HG03025 (cell line): ENCODE data around the gene OR2B2.

Experiments used
- ATAC-seq: cut with Tn5 transposase; IDR thresholded peaks from one replicate; pipeline ENCODE4 v1.9.1; 2021; ENCODE audit warnings: mild to moderate bottlenecking, moderate library complexity; ENCODE audit not compliant: unreplicated experiment, low FRiP score

OR2B2 gene

GRCh38 chr6:27868311-27868710 lies 43.9 kb downstream of the OR2B2 start:
- no peak for ATAC-seq

DNA sequence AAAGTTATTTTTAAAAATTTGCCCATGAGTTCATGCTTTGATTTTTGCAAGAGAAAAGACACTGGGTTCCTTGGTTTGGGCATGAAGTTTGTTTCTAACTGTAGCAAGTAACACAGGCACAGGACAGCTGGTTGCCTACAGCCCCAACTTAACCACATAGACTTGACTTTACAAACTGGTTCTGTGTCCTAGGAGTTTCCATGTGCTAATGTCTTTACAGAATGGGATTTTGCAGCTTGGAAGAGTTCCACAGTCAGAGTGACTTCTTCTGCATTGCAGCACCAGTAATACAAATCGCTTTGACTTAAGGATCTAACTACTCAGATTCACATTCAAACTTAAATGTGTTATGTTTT lies 44.3 kb downstream of the OR2B2 start:
- ATAC-seq, result no peak

GRCh38 chr6:27867051-27867944 lies 44.9 kb downstream of the OR2B2 start:
- peak; percentile 27 for ATAC-seq

GRCh38 chr6:27866357-27867050 lies 45.7 kb downstream of the OR2B2 start:
- peak; percentile 13 for ATAC-seq

GRCh38 chr6:27865850-27866356 lies 46.3 kb downstream of the OR2B2 start:
- no peak for ATAC-seq

DNA sequence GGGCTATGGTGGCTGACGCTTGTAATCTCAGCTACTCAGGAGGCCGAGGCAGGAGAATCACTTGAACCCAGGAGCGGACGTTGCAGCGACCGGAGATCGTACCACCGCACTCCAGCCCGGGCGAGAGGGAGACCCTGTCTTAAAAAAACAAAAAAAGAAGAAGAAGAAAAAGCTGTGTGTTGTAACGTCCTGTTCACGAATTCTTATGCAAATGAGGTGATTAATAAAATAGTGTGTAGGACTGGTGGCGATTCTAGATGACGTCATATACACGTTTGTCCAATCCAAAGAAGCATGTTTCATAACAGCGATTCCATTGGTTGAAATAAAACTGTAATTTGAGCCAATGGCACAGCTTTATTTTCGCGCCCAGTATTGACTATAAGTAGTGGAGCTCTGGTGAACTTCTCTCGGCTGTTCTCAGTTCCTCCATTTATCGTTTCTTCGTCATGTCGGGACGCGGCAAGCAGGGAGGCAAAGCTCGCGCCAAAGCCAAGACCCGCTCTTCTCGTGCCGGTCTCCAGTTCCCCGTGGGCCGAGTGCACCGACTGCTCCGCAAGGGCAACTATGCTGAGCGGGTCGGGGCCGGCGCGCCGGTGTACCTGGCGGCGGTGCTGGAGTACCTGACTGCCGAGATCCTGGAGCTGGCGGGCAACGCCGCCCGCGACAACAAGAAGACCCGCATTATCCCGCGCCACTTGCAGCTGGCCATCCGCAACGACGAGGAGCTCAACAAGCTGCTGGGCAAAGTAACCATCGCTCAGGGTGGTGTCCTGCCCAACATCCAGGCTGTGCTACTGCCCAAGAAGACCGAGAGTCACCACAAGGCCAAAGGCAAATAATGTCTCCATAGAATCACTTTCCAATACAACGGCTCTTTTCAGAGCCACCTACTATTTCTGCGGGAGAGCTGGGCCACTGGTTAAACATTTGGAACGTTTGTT lies 47.0 kb downstream of the OR2B2 start:
- peak; percentile 43 for ATAC-seq

DNA sequence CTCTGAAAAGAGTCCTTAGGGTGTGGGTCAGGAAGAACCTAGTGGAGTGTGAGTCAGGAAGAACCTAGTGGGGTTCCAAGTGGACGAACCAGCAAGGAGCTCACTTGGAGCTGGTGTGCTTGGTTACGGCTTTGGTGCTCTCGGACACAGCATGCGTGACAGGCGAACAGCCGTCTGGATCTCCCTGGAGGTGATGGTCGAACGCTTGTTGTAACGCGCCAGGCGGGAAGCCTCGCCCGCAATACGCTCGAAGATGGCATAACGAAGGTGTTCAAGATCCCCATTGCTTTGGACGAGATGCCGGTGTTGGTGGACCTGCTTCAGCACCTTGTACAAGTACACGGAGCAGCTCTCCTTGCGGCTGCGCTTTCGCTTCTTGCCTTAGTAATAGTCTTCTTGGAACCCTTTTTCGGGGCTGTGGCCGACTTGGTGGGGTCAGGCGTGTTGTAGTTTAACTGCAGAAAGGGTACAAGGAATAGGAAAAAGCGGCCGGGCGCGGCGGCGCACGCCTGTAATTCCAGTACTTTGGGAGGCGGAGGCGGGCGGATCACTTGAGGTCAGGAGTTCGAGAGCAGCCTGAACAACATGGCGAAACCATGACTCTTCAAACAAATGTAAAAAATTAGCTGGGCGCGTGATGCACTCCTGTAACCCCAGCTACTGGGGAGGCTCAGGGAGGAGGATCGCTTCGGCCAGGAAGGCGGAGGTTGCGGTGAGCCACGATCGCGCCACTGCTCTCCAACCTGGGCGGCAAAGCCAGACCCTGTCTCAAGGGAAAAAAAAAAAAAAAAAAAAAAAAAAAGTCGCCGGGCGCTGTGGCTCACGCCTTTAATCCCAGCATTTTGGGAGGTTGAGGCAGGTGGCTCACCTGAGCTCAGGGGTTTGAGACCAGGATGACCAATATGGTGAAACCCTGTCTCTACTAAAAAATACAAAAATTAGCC lies 48.0 kb downstream of the OR2B2 start:
- no peak for ATAC-seq

DNA sequence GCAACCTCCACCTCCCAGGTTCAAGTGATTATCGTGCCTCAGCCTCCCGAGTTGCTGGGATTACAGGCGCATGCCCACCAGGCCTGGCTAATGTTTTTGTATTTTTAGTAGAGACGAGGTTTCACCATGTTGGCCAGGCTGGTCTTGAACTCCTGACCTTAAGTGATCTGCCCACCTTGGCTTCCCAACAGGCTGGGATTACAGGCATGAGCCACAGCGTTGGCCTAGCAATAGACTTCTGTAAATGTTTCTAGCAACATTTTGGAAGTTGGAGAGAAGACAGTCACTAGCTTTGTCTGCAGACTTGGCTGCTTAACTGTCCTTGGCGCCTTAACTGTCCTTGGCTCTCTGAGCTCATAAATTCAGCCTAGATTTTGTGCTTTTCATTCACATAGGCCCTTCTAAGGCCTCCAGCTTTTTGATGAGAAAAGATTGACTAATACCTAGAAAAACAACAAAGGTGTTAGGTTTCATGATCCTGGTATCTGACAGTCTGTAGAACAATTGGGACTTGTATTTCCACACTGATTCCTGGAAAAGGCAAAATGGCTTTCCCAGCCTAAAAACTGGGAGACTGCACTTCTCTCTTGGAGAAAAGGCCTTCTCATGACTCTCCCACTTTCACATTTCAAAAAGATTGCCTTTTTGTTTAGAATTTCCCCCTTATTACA lies 49.7 kb downstream of the OR2B2 start:
- no peak for ATAC-seq

GRCh38 chr6:27861861-27862260 lies 50.3 kb downstream of the OR2B2 start:
- no peak for ATAC-seq

DNA sequence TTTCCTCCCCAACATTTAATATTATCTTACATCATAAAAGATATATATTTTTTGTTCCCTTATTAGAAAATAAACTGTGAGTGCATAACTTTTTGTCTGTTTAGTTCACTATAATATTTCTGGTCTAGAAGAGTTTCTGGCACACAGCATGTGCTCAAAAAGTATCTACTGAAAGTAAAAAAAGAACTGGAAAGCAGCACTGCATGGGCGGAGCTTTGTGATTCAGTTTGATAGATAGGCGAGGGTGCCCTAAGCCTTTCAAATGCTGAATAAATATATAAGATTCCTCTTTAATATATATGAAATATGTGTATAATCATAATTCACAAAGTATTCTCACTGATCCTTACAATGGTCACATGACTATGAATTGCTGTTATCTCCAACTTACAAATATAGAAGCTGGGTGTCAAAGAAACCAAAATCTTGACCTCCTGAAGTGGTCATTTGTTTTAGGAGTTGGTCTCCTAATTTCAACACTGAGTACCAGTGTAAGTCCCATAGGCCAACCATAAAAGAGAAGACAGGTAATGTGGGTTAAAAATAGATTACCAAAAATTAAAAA lies 50.8 kb downstream of the OR2B2 start:
- ATAC-seq, result no peak
